MM.1S (cell line): ENCODE results near the gene DNAAF5.

Experiments used
- DNase-seq: peaks from one replicate; pipeline ENCODE4 v3.0.0-alpha.2; 2015
- H2AFZ ChIP-seq: fragments of 300-600 bp; sonication (generic); 2 replicates; pipeline ENCODE4 v1.6.0; 2016; ENCODE audit warnings: antibody characterized with exemption, low read length
- H3F3A ChIP-seq: fragments of 300-600 bp; sonication (generic); 2 replicates; pipeline ENCODE4 v1.6.1; 2016; ENCODE audit warnings: mild to moderate bottlenecking, antibody characterized with exemption, low read length, moderate library complexity, mixed read lengths; ENCODE audit not compliant: insufficient read depth
- H3K27ac ChIP-seq: fragments of 300-600 bp; sonication (generic); 2 replicates; pipeline ENCODE4 v1.5.1; 2016; ENCODE audit warnings: mild to moderate bottlenecking, low read length
- H3K27me3 ChIP-seq: fragments of 300-600 bp; sonication (generic); replicated peaks from 2 replicates; pipeline ENCODE4 v1.6.0; 2016; ENCODE audit warnings: low read length; ENCODE audit not compliant: insufficient read depth
- H3K36me3 ChIP-seq: fragments of 300-600 bp; sonication (generic); replicated peaks from 2 replicates; pipeline ENCODE4 v1.6.1; 2016; ENCODE audit warnings: mild to moderate bottlenecking, low read length, mixed read lengths; ENCODE audit not compliant: insufficient read depth
- H3K4me1 ChIP-seq: fragments of 300-600 bp; sonication (generic); 2 replicates; pipeline ENCODE4 v1.6.1; 2016; ENCODE audit warnings: low read length, mixed read lengths
- H3K4me2 ChIP-seq: fragments of 300-600 bp; sonication (generic); 2 replicates; pipeline ENCODE4 v1.6.0; 2016; ENCODE audit warnings: low read depth, low read length
- H3K4me3 ChIP-seq: fragments of 300-600 bp; sonication (generic); 2 replicates; pipeline ENCODE4 v1.5.1; 2016; ENCODE audit warnings: low read length, mixed read lengths
- H3K79me2 ChIP-seq: fragments of 300-600 bp; sonication (generic); 2 replicates; pipeline ENCODE4 v1.6.1; 2016; ENCODE audit warnings: mixed run types, low read length, mixed read lengths
- H3K9ac ChIP-seq: fragments of 300-600 bp; sonication (generic); 2 replicates; pipeline ENCODE4 v1.6.1; 2016; ENCODE audit warnings: low read length, mixed read lengths
- H3K9me2 ChIP-seq: fragments of 300-600 bp; sonication (generic); replicated peaks from 2 replicates; pipeline ENCODE4 v1.6.1; 2016; ENCODE audit warnings: mild to moderate bottlenecking, low read length, mixed read lengths; ENCODE audit not compliant: insufficient read depth
- H3K9me3 ChIP-seq: fragments of 300-600 bp; sonication (generic); replicated peaks from 2 replicates; pipeline ENCODE4 v1.6.1; 2016; ENCODE audit warnings: mild to moderate bottlenecking, low read length, mixed read lengths; ENCODE audit not compliant: insufficient read depth
- H4K20me1 ChIP-seq: fragments of 300-600 bp; sonication (generic); 2 replicates; pipeline ENCODE4 v1.6.1; 2016; ENCODE audit warnings: mild to moderate bottlenecking, low read length, moderate library complexity, mixed read lengths; ENCODE audit not compliant: insufficient read depth
- EZH2 ChIP-seq: fragments of 300-600 bp; sonication (generic); optimal IDR thresholded peaks from 2 replicates; pipeline ENCODE3; 2017; ENCODE audit warnings: low read depth, mild to moderate bottlenecking, antibody characterized with exemption, low read length, mixed read lengths
- EZH2phosphoT487 ChIP-seq: fragments of 300-600 bp; sonication (generic); IDR thresholded peaks from 2 replicates; pipeline ENCODE4 v1.6.1; 2018; ENCODE audit warnings: antibody characterized with exemption, low read length
- TF ChIP-seq, protein P1 (sequence below): fragments of 300-600 bp; sonication (generic); IDR thresholded peaks from 2 replicates; pipeline ENCODE4 v1.5.1; 2016; ENCODE audit warnings: antibody characterized with exemption, low read length, mixed read lengths

Gene DNAAF5

DNA sequence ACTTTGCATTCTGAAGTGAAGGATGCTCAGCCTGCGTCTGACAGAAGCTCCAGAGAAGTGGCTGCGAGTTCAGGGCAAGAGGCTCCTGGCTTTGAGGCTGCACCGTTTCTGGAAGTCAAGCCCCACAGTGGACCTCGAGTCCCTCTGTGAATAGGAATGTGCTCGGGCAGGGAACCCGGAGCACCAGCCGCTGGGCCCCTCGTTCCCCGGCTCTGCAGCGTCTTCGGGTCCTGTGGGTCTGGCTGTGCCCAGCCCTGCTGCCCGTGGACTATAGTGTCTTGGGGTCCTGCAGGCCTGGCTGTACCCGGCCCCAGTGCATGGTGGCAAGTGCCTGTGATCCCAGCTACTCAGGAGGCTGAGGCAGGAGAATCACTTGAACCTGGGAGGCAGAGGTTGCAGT lies 45.9 kb downstream of the DNAAF5 start:
- Histone ChIP-seq H3K9me2 (no peaks in the 10 kb centered on the region), H2AFZ (no peak overlapping the region), H3K9ac (no peak overlapping the region), H3K4me3 (no peak overlapping the region), H3K27ac (no peak overlapping the region), H3K36me3 (no peaks in the 10 kb centered on the region), H3F3A (no peaks in the 10 kb centered on the region), H3K27me3 (no peaks in the 10 kb centered on the region), H3K9me3 (no peaks in the 10 kb centered on the region), H4K20me1 (no peaks in the 10 kb centered on the region), H3K4me1 (no peaks in the 10 kb centered on the region), H3K79me2 (no peaks in the 10 kb centered on the region), H3K4me2 (no peak overlapping the region)
- no peak for DNase-seq
- TF ChIP-seq EZH2phosphoT487 (no peak), EZH2 (no peak)
- TF ChIP-seq, protein P1, sequence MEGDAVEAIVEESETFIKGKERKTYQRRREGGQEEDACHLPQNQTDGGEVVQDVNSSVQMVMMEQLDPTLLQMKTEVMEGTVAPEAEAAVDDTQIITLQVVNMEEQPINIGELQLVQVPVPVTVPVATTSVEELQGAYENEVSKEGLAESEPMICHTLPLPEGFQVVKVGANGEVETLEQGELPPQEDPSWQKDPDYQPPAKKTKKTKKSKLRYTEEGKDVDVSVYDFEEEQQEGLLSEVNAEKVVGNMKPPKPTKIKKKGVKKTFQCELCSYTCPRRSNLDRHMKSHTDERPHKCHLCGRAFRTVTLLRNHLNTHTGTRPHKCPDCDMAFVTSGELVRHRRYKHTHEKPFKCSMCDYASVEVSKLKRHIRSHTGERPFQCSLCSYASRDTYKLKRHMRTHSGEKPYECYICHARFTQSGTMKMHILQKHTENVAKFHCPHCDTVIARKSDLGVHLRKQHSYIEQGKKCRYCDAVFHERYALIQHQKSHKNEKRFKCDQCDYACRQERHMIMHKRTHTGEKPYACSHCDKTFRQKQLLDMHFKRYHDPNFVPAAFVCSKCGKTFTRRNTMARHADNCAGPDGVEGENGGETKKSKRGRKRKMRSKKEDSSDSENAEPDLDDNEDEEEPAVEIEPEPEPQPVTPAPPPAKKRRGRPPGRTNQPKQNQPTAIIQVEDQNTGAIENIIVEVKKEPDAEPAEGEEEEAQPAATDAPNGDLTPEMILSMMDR: no peak

DNA sequence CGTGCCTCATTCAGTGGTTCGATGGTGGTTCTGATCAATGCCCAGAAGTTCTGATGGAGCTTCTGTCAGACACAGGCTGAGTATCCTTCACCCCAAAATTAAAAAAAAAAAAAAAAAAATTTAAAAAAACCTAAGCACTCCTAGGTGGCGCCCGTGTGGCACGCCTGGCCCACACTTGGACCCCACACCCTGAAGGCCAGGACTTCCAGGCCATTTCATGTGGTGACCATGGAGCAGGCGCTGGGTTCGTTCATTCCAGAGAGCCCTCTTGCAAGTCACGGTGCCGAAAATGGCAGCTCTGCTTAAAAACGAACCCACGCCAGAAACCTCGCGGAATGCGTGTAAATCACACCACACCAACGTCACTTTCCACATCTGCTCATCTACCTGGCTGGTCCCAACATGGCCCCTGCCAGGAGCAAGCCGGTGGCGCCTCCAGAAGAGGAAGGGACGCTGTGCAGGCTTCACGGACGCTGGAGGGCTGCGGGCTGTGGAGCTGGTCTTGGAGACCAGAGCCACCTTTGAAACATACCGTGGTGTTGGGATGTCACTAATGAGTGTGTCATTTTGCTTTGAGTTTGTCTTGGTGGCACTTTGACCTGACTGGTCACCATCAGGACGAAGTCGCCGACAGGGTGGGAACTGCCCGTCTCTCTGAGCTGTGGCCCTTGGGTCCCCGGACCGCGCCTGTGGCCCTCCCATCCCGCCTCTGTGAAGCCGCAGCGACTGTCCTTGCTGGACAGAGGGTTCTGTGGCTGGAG lies 46.5 kb downstream of the DNAAF5 start:
- H3K9me3 ChIP-seq: no peaks in the 10 kb centered on the region
- no peaks in the 10 kb centered on the region for H3K79me2 ChIP-seq
- no peak overlapping the region for H3K4me3 ChIP-seq
- no peaks in the 10 kb centered on the region for H3F3A ChIP-seq
- no peak overlapping the region for H3K27ac ChIP-seq
- H2AFZ ChIP-seq: no peak overlapping the region
- DNase-seq: no peak
- TF ChIP-seq, protein P1: no peak
- TF ChIP-seq EZH2phosphoT487 (no peak), EZH2 (no peak)
- no peaks in the 10 kb centered on the region for H3K4me1 ChIP-seq
- H3K4me2 ChIP-seq: no peak overlapping the region
- H3K9me2 ChIP-seq: no peaks in the 10 kb centered on the region
- no peaks in the 10 kb centered on the region for H4K20me1 ChIP-seq
- H3K9ac ChIP-seq: no peak overlapping the region
- H3K27me3 ChIP-seq: no peaks in the 10 kb centered on the region
- H3K36me3 ChIP-seq: no peaks in the 10 kb centered on the region

DNA sequence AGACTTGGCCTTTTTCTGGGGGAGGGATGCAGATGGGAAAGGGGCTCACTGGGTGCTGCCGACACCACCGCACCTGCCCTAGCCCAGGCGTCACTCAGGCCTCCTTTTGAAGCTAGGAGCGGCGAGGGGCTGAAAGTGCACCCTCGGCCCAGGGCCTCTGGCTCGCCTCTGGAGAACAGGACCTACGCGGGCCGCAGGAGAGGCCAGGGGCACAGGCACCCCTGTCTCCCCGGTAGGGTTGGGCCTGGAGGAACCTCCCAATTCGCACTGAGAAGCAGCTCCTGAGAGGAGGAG lies 47.1 kb downstream of the DNAAF5 start:
- Histone ChIP-seq H3K27ac (no peak overlapping the region), H3K9me3 (no peaks in the 10 kb centered on the region), H2AFZ (no peak overlapping the region), H4K20me1 (no peaks in the 10 kb centered on the region), H3K4me3 (no peak overlapping the region), H3K9ac (no peak overlapping the region), H3F3A (no peaks in the 10 kb centered on the region), H3K79me2 (no peaks in the 10 kb centered on the region), H3K4me2 (no peak overlapping the region), H3K36me3 (no peaks in the 10 kb centered on the region), H3K4me1 (no peaks in the 10 kb centered on the region), H3K27me3 (no peaks in the 10 kb centered on the region), H3K9me2 (no peaks in the 10 kb centered on the region)
- TF ChIP-seq EZH2phosphoT487: no peak
- TF ChIP-seq EZH2: no peak
- TF ChIP-seq, protein P1: no peak
- DNase-seq: no peak
